GM18861 (cell line): Measurements from ENCODE around the gene NUDT17.
A peak's percentile ranks its signal among the peaks of the same experiment; 100 is the strongest.

Source experiments
- ATAC-seq: cut with Tn5 transposase; IDR thresholded peaks from one replicate; pipeline ENCODE4 v1.9.1; 2021; ENCODE audit not compliant: unreplicated experiment

NUDT17 gene

GRCh38 chr1:145846201-145846612 lies 777 bp downstream of the NUDT17 start:
- no peak for ATAC-seq

GRCh38 chr1:145847827-145848226 lies 2.4 kb downstream of the NUDT17 start:
- ATAC-seq = no peak

DNA sequence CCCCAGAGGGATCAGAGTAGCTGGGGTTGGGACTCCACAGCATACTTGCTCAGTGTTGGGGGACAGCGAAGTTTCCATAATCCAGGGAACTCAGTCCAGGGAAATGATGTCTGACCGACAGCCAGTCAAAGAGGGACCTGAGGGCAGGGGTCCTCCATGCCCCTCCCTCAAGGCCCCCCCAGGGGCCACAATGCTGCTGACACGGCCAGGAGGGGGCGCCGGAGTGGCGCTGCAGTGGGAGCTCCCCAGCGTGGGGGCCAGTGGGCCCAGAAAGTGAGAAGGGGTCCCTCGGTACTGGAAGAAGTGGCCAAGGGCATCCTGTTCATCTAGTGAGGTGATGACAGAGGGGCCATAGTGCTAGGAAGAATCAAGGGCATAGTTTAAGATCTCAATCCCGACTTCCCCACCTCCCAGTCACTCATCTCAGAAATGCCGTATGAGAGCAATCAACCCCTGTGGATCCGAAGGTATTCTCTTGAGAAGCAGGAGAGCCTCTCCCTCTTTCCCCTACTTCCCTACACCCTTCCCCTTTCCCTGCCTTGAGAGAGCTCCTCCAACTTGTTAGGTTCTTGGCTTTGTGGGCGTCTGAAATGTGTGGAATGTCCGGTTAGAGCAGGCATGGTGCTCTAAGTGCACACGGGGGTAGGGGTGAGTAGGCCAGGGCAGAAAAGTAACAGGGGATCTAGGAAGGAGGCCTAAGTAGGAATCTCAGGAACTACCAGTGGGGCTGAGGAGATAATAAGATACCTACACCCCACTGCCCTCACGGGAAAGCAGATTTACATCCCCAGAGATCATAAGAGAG lies 4.1 kb downstream of the NUDT17 start:
- no peak for ATAC-seq

DNA sequence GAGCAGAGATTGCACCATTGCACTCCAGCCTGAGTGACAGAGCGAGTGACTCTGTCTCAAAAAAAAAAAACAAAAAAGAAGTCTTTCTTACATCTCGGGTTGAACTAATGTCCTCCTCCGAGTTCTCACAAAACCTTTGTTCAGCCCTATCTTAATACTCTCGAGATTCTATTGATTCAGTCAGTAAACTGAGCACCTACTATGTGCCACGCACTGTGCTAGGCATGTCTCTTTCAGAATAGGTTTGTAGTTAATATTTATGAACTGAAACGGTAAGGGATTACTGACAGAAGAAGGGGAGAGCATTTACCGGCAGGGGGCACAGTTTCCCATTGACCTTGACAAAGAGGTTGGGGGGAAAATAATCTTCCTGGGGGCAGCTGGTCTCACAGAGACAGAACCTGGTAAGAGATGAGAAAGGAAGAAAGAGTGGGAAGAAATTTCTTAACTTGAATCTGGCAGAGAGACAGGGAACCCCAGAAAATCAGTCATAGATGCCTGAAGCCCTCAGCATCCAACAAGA lies 10.1 kb downstream of the NUDT17 start:
- no peak for ATAC-seq

GRCh38 chr1:145857170-145857569 lies 11.7 kb downstream of the NUDT17 start:
- ATAC-seq = no peak

DNA sequence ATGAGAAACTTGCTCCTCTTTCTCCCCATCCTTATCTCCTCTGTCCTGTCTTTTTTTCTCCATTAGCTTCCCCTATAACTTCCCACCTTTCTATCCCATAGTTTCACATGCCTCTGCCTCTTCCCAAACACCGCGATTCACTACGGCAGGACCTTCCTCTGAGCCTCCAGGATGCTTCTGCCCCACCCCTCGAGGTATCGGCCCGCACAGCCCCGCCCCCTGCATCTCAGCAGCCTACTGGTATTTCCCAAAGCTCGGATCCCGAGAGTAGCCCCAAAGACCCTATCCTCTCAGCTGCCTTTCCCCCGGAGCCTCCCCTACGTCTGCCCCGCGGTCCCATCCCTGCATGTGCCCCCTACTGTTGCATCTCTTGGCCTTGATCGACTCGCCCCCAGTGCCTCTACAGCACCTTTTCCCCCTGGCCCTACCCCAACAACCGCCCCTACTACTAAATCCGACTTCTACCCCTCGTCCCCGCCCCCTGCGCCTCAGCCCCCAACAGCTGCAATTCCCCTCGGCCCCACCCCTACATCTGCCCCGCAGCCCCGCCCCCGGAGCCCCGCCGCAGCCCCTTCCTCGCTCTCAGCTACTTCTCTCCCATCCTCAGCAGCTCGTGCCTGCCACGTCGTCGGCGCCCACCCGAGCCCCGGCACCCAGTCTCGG lies 12.9 kb downstream of the NUDT17 start:
- no peak for ATAC-seq

GRCh38 chr1:145858901-145859490 lies 13.6 kb downstream of the NUDT17 start, which contains the start of gene PIAS3:
Gene PIAS3 (minus strand): TSS chr1:145859081. CDS start chr1:145858990, 91 bp downstream.
- peak; percentile 80 for ATAC-seq

GRCh38 chr1:145859491-145860023 lies 14.1 kb downstream of the NUDT17 start:
- peak; percentile 63 for ATAC-seq

DNA sequence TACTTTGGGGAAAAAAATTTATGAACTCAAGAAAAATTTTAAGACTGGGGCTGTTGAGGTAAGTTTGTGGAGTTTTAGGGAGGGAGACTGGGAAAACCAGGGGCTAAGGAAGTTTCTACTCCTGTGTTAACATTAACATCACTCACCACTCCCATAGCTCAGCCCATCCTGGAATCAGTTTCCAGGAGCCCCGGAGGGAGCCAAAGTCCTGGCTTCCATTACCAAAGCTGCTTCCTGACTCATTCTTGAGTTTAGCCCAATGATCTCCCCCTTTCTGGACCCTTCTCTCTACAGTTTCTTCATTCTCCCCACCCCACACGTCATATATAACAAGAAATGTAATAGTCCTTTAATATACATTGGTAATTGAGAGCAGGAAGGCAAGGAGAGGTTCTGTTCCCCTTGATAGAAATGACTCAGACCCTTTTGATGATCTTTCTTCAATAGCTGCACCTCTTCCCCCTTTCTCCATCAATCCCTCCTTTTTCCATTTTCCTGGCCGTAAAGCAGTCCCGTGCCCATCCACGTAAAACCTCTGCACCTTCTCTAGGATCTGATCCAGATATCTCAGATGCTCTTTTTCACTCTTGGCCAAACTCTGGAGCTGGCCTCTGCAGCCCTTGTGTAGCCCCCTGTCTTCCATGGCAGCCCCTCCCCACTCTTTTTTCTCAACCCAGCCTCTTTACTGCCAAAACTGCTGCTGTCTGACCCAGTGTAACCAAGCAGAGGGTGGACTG lies 18.0 kb downstream of the NUDT17 start:
- no peak for ATAC-seq

- ATAC-seq = no peak
Observed at GRCh38 chr1:145868232-145868631, 22.8 kb downstream of the NUDT17 start.

DNA sequence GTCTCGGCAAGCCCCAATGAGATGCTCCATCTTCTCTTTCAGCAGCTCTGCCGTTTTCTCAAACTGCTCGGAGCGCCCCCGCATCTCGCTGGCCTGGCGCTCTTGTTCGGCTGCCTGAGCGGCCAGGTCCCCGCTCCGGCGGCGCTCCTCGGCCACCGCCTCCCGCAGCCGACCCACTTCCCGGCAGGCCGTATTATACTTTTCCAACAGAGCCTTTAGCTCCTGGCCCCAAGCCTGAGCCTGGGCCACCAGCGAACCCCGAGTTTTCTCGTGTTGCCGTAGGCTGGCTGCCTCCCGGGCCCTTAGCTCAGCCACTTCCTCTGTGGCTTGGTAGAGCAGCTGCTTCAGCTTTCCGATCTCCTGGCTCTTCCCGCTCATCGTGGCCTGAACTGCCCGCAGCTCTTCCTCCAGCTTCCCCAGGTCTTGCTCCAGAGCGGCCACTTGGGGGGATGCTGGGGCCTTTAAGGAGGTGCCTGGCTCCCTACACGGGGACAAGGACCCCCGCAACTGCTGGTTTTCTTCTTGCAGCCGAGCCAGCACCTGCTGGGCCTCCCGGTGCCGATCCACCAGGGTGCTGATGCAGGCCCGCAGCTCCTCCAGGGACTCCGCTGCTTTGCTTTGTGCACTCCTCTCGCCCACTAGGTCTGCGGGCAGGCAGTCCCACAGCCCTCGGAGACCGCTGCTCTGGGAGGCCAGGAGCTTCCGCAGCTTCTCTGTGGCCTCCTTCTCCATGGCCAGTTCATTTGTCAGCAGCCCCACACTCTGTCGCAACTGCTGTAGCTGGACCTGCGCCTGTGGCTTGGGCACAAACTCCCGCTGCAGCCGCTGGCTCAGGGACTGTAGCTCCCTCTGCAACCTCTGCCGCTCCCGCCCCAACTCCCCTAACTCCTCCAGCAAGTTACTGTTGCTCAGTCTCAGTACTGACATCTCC lies 26.8 kb downstream of the NUDT17 start:
- no peak for ATAC-seq

DNA sequence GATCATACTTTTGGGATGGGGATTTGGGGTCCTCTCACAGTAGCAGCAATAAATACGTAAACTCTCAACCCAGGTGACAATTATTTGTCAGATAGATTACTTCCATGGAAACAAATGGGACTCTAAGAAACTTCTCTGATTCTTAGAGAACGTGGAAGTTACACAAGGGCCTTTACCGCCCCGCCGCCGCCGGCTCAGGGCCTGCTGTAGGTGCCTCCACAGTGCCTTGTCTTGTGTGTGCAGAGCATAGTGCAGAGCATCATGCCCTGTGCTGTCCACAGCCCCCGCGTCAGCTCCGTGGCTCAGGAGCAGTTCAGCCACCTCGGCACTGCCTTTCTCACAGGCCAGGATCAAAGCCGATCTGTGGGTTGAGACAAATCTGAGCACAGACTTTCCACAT lies 29.2 kb downstream of the NUDT17 start:
- ATAC-seq = no peak

GRCh38 chr1:145877923-145878486 lies 32.6 kb downstream of the NUDT17 start:
- no peak for ATAC-seq

DNA sequence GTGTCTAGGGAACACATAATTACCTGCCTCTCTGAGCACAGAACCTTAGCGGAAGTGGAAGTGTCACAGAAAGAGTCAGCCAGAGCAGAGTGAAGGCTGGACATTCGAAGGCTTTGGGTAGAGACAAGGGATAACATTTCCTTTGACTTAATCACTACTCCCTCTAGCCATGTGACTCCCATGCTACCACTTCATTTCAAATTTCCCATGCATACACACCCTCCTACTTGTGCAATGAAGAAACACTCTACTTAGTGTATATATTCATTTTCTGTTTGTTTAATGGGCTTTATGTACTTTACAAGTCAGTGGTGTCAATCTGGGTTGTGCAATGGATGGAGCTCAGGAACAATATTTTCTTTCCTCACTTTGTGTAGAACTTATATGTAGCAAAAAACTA lies 33.3 kb downstream of the NUDT17 start:
- no peak for ATAC-seq

DNA sequence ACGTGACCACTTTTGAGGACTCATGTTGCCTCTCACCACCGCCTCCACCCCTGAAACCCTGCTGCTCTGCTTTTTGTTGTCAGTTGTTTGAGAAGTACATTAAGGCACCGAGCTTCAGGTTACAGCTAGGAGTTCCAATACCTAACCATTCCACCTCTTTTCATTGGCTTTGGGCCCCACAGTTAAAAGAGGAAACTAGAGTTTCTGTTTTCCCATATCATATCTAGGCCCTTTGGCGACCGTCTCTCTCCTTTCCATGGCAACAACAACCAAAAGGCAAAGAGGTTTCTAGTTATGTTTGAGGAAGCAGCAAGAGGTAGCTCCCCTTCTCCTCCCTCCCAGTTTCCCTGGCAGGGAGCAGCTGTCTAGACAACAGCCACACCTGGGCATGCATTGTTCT lies 34.3 kb downstream of the NUDT17 start:
- no peak for ATAC-seq

DNA sequence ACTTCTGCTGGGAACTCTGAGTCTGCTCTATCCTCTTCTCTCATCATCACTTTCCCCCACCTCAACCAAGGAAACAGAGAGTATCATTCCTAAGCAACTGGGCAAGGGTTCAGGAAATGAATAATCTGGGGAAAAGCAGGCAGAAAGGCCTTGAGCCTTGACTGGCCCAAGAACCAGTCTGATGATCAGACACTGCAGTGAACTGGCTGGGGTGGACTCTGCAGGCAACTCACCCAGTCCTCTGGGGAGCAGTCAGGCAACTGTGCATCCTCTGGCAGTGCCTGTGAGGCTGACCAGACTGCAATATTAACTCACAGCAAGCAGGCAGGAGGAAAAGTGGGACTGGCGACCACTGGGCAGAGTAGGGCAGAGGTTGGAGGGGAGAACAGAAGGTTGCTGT lies 39.2 kb downstream of the NUDT17 start:
- no peak for ATAC-seq

DNA sequence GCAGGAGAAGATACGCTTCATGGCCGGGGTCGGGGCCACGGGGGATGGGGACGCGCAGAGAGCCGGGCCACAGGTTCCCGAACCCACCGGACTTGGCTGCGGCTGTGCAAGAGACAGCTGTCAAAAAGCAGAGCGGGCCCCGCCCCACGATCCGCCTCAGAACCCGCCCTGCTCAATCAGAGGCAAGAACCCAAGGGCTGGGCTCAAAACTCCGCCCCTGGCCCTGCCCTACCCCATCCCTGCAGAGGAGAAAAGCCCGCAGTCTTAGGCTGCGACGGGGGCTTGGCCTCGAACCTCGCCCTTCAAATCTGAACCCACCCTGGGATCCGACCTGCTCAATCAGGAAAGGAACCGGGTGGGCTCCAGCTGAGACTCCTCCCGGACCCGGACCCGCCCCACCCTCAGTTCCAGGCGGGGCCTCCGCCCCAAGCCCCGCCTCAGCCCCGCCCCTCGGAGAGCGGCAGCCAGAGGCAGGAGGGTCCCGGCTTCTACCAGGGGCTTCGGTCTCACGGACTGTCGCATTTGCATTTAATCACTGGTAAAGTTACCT lies 40.4 kb downstream of the NUDT17 start, which contains the start of gene ANKRD35:
TSS of gene ANKRD35 (minus strand) at position 129 of the 550 bp plus-strand sequence. CDS start at position 21, 108 bp downstream.
- ATAC-seq = peak; percentile 93

DNA sequence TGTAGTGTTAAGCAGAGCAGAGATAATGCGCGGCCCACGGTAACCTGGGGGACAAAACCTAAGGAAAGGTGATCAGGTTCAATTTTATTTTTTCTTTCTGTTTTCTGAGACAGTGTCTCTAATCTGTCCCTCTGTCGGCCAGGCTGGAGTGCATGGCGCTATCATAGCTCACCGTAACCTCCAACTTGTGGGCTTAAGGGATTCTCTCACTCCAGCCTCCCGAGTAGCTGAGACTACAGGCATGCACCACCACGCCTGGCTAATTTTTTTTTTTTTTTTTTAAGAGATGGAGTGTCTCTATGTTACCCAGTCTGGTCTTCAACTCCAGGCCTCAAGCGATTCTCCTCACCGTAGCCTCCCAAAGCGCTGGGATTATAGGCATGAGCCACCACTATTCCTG lies 41.0 kb downstream of the NUDT17 start:
- no peak for ATAC-seq

DNA sequence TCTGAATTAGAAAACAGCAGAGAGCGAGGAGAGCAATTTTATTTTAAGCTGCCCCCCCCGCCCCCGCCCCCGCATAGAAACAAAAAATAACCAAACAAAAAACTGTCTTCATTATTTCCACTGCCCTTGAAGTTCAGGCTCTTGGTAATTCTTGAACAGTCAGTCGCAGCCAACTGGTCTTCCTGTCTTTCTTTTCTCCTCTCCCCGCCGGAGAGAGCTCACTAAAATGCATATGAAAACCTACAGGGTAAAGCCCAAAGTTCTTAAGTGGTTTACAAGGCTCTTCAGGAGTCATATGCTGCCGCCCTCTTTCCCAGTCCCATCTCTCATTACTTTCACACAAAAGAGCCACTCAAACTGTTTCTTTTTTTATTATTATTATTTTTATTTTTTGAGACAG lies 41.4 kb downstream of the NUDT17 start:
- ATAC-seq = no peak
